Panc1 (cell line): ENCODE measurements around the gene TMEM266. TPM values are rescaled to one million over a fixed set of nuclear protein-coding genes. Genes with fewer than 3 reads are reported as not detected.

Experiments used
- ATAC-seq: fragments of 200-7000 bp; cut with Tn5 transposase; 2 replicates; pipeline ENCODE4 v1.9.1; 2020; ENCODE audit warnings: mild to moderate bottlenecking, moderate library complexity
- BruUV-seq: library from RNA; stranded (reverse); fragments of 400-500 nt; replicated peaks from 2 replicates; lab custom pipeline; 2021; lab: Mats Ljungman, UMichigan
- CTCF ChIA-PET: fragments of 300-600 bp; sonication (Branson Sonifier 250); formaldehyde crosslinking; loops from one replicate; lab custom pipeline; 2022; ENCODE audit warnings: antibody characterized with exemption; lab: Charles Lee
- POLR2A ChIA-PET: fragments of 300-600 bp; sonication (Branson Sonifier 250); formaldehyde crosslinking; loops from one replicate; lab custom pipeline; 2022; ENCODE audit warnings: antibody characterized with exemption; lab: Charles Lee
- DNase-seq: peaks from one replicate; pipeline ENCODE4 v3.0.0-alpha.2; 2010; ENCODE audit warnings: low read depth, low spot score
- H3K27ac ChIP-seq: 2 replicates; pipeline ENCODE4 v1.5.1; 2011; ENCODE audit warnings: mild to moderate bottlenecking, low read length, inconsistent platforms
- H3K27me3 ChIP-seq: fragments of 200-500 bp; sonication (Bioruptor generic); 2 replicates; pipeline ENCODE4 v1.6.0; 2014; ENCODE audit warnings: low read length, inconsistent platforms; ENCODE audit not compliant: control insufficient read depth, insufficient read depth
- H3K36me3 ChIP-seq: fragments of 200-500 bp; sonication (Bioruptor generic); 2 replicates; pipeline ENCODE4 v1.5.1; 2014; ENCODE audit warnings: inconsistent platforms, mild to moderate bottlenecking, low read length, moderate library complexity; ENCODE audit not compliant: control insufficient read depth, insufficient read depth
- H3K4me1 ChIP-seq: 2 replicates; pipeline ENCODE4 v1.5.1; 2011; ENCODE audit warnings: inconsistent platforms, mild to moderate bottlenecking, low read length, moderate library complexity; ENCODE audit not compliant: control insufficient read depth, insufficient read depth
- H3K4me3 ChIP-seq, 2 experiments: 2 replicates each; pipeline ENCODE4 v1.5.1; 2011 to 2012; ENCODE audit warnings: low read depth in 2 of 2, low read length in 2 of 2, mild to moderate bottlenecking in 2 of 2, inconsistent platforms in 1 of 2, moderate library complexity in 1 of 2
- H3K9me3 ChIP-seq: fragments of 200-500 bp; sonication (Bioruptor generic); 2 replicates; pipeline ENCODE4 v1.5.1; 2014; ENCODE audit warnings: low read depth, mild to moderate bottlenecking, inconsistent platforms, low read length, moderate library complexity; ENCODE audit not compliant: control insufficient read depth, insufficient read depth
- CTCF ChIP-seq: fragments of 450-650 bp; IDR thresholded peaks from 2 replicates; pipeline ENCODE4 v1.5.1; 2017; ENCODE audit warnings: mild to moderate bottlenecking
- POLR2AphosphoS5 ChIP-seq: IDR thresholded peaks from 2 replicates; pipeline ENCODE4 v1.6.1; 2012; ENCODE audit warnings: mild to moderate bottlenecking, low read depth, low read length, moderate library complexity
- REST ChIP-seq, 2 experiments: IDR thresholded peaks; 2 replicates each; pipeline ENCODE4 v1.6.1; 2011 to 2012; ENCODE audit warnings: low read depth in 2 of 2, control low read depth in 1 of 2, low read length in 1 of 2, mild to moderate bottlenecking in 1 of 2, moderate library complexity in 1 of 2; ENCODE audit not compliant: insufficient read depth in 1 of 2
- SIN3A ChIP-seq: IDR thresholded peaks from 2 replicates; pipeline ENCODE4 v1.6.1; 2012; ENCODE audit warnings: low read depth, mild to moderate bottlenecking, low read length, moderate library complexity, borderline replicate concordance; ENCODE audit not compliant: insufficient read depth
- TCF7L2 ChIP-seq: IDR thresholded peaks from 2 replicates; pipeline ENCODE4 v1.6.1; 2011; ENCODE audit warnings: mild to moderate bottlenecking, low read depth, low read length, inconsistent platforms
- in situ Hi-C: cut with HindIII; loops from 2 replicates; pipeline ENCODE4 v1.10.0; 2016; ENCODE audit warnings: low sequenced_read_pairs, low pct_unique_long_range_greater_than_20kb
- intact Hi-C: fragments of 100-400 bp; cut with micrococcal nuclease; formaldehyde crosslinking; loops from one replicate; pipeline ENCODE4 v1.10.0; 2022; ENCODE audit not compliant: unreplicated experiment
- total RNA-seq: library from RNA; stranded (reverse); gene quantifications from one replicate; pipeline ENCODE4 v1.2.1, GENCODE V29; 2021; ENCODE audit not compliant: unreplicated experiment

TMEM266 gene
- total RNA-seq, 1 experiment from 2014 or later, result 0.21 TPM

- intact Hi-C loops, result no loop called here
- in situ Hi-C loops, result no loop called here
- CTCF ChIA-PET, result no interaction called here
- H3K4me3 ChIP-seq, result no peak overlapping the region
- H3K9me3 ChIP-seq, result no peaks in the 10 kb centered on the region
- H3K27ac ChIP-seq, result no peak overlapping the region
- H3K27me3 ChIP-seq, result no peaks in the 10 kb centered on the region
- BruUV-seq, result TSS peak; percentile 40
- H3K4me1 ChIP-seq, result no peaks in the 10 kb centered on the region
- POLR2A ChIA-PET, result no interaction called here
- ATAC-seq (no peak), DNase-seq (no peak)
- TF ChIP-seq POLR2AphosphoS5 (no peak), TCF7L2 (no peak), CTCF (no peak), SIN3A (no peak), REST (IDR thresholded peaks at IDR 0.05; ENCODE audit: insufficient read depth in 1 of 2, low read depth in 2 of 2, low read length in 1 of 2) (no peak)
- H3K36me3 ChIP-seq, result no peaks in the 10 kb centered on the region
Observed at GRCh38 chr15:76245072-76245610, 185.4 kb downstream of the TMEM266 start.

GRCh38 chr15:76251717-76252116 lies 191.9 kb downstream of the TMEM266 start:
- Histone ChIP-seq H3K27me3 (no peaks in the 10 kb centered on the region), H3K36me3 (no peaks in the 10 kb centered on the region), H3K9me3 (no peaks in the 10 kb centered on the region), H3K27ac (no peak overlapping the region), H3K4me3 (no peak overlapping the region), H3K4me1 (no peaks in the 10 kb centered on the region)
- ChIA-PET CTCF (no interaction called here), POLR2A (no interaction called here)
- DNase-seq (no peak), ATAC-seq (no peak)
- BruUV-seq, result no TSS peak
- in situ Hi-C loops, result no loop called here
- TF ChIP-seq SIN3A (no peak), REST (IDR thresholded peaks at IDR 0.05; ENCODE audit: insufficient read depth in 1 of 2, low read depth in 2 of 2, low read length in 1 of 2) (no peak), POLR2AphosphoS5 (no peak), CTCF (no peak), TCF7L2 (no peak)
- intact Hi-C loops, result no loop called here
